Measurements from ENCODE around the gene GSG1L2.

GRCh38 chr17:9805769-9806168 lies 16.1 kb downstream of the GSG1L2 start:
- TF ChIP-seq POLR2AphosphoS5 (IDR thresholded peaks at IDR 0.05; ENCODE audit: borderline replicate concordance, low read depth, low read length) (no peak), EZH2 (IDR thresholded peaks at IDR 0.05) (no peak), FOXP2 (optimal IDR thresholded peaks at IDR 0.05; ENCODE audit: control extremely low read depth, extremely low read length, insufficient read depth) (no peak)
